ENCODE measurements around the gene TFPT. TPM values are rescaled to one million over a fixed set of nuclear protein-coding genes. Genes with fewer than 3 reads are reported as not detected.

Gene TFPT
- total and polyA plus RNA-seq, 2 donors (not counting 1 experiment from before 2014, with no cell fraction given), result 9.0 to 19.2 TPM

DNA sequence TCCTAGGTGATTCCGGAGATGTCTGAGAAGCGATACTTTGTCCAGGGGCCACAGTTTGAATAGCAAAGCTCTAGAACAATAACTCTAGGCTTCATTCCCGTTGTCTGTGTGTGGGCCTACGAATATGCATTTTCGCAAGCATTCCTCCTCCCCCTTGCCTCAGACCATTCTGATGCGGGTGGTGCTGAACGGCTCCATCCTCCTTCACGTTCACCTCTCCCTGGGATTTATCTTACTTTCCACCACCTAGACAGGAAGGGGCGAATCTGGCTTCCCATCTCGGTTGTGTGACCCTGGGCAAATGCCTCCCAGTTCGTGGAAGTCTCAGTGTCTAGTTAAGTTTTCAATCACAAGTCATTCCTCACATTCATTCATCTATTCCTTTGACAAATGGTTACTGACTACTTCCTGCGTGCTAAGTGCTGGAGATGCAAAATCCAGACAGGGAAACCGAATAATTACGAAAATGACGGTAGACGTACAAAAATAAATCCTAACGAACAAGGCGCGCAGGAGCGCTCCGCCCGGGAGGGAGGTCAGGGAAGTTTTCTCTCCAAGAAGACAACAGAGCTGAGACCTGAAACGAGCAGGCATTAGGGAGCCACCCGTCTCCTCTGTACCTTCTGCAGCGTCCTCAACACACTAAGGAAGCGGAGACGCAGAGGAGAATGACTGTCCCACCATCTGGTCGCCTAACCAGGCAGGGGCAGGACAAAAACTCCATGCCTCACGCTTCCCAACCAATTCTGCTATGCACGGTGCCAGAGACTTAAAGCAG lies 20.8 kb upstream of the TFPT start:
- Histone ChIP-seq H3K4me1 (ENCODE audit: control insufficient read depth, extremely low read depth, insufficient read depth, low read length) (peaks cover 11% of the 10 kb centered on the region), H3K79me2 (ENCODE audit: control insufficient read depth, insufficient read depth, low read length) (peaks cover 36% of the 10 kb centered on the region), H3K9ac (ENCODE audit: insufficient read depth, low read length) (no peak overlapping the region), H4K20me1 (ENCODE audit: control insufficient read depth, extremely low read depth, insufficient read depth, low read length) (no peaks in the 10 kb centered on the region), H3K9me3 (ENCODE audit: control insufficient read depth, insufficient read depth, low read depth, low read length) (no peaks in the 10 kb centered on the region), H3K27me3 (ENCODE audit: control insufficient read depth, insufficient read depth, low read length) (no peaks in the 10 kb centered on the region), H3K4me2 (ENCODE audit: extremely low read depth, insufficient read depth, low read length) (peak overlapping the region; percentile 99), H3K27ac (ENCODE audit: insufficient read depth, low read length) (peak overlapping the region; percentile 18), H3K36me3 (ENCODE audit: control insufficient read depth, insufficient read depth, low read length) (peaks cover 4% of the 10 kb centered on the region), H2AFZ (ENCODE audit: low read length) (peak overlapping the region; percentile 95), H3K4me3 (replicated peaks in 1 of 4; ENCODE audit: control extremely low read depth in 1 of 4, insufficient read depth in 1 of 4, low read depth in 3 of 4, low read length in 4 of 4) (peak overlapping the region; percentile 58 to 84 (median 74))
- peak; percentile 7 to 14 for DNase-seq (ENCODE audit: low read depth in 2 of 2)
- TF ChIP-seq, protein P1, sequence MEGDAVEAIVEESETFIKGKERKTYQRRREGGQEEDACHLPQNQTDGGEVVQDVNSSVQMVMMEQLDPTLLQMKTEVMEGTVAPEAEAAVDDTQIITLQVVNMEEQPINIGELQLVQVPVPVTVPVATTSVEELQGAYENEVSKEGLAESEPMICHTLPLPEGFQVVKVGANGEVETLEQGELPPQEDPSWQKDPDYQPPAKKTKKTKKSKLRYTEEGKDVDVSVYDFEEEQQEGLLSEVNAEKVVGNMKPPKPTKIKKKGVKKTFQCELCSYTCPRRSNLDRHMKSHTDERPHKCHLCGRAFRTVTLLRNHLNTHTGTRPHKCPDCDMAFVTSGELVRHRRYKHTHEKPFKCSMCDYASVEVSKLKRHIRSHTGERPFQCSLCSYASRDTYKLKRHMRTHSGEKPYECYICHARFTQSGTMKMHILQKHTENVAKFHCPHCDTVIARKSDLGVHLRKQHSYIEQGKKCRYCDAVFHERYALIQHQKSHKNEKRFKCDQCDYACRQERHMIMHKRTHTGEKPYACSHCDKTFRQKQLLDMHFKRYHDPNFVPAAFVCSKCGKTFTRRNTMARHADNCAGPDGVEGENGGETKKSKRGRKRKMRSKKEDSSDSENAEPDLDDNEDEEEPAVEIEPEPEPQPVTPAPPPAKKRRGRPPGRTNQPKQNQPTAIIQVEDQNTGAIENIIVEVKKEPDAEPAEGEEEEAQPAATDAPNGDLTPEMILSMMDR (conservative IDR thresholded peaks at IDR 0.05 in 1 of 2, IDR thresholded peaks at IDR 0.05 in 1 of 2; ENCODE audit: low read depth in 1 of 2, low read length in 2 of 2), result no peak
- no peak for TF ChIP-seq EZH2 (IDR thresholded peaks at IDR 0.05; ENCODE audit: low read length, missing control alignments)

DNA sequence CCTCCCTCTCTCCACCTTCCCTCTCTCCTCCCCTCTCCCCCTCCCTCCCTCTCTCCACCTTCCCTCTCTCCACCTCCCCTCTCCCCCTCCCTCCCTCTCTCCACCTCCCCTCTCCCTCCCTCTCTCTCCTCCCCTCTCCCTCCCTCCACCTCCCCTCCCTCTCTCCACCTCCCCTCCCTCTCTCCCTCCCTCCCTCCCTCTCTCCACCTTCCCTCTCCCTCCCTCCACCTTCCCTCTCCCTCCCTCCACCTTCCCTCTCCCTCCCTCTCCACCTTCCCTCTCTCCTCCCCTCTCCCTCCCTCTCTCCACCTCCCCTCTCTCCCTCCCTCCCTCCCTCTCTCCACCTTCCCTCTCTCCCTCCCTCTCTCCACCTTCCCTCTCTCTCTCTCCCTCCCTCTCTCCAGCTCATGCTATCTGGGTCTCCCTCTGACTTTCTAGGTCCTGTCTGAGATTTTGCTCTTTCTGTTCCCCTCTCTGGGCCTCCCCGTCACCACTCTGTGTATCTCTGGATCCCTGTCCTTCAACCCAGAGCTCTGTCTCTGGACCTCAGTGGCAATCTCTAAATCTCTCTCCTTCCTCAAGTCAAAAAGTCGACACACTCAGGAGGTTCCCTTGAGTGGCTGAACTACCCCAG lies 18.6 kb upstream of the TFPT start:
- Histone ChIP-seq H3K79me2 (ENCODE audit: control insufficient read depth, insufficient read depth, low read length) (peaks cover 14% of the 10 kb centered on the region), H3K27me3 (ENCODE audit: control insufficient read depth, insufficient read depth, low read length) (no peaks in the 10 kb centered on the region), H2AFZ (ENCODE audit: low read length) (no peak overlapping the region), H3K9me3 (ENCODE audit: control insufficient read depth, insufficient read depth, low read depth, low read length) (no peaks in the 10 kb centered on the region), H3K9ac (ENCODE audit: insufficient read depth, low read length) (no peak overlapping the region), H3K4me3 (replicated peaks in 1 of 4; ENCODE audit: control extremely low read depth in 1 of 4, insufficient read depth in 1 of 4, low read depth in 3 of 4, low read length in 4 of 4) (no peak overlapping the region), H3K36me3 (ENCODE audit: control insufficient read depth, insufficient read depth, low read length) (peaks cover 8% of the 10 kb centered on the region), H3K4me1 (ENCODE audit: control insufficient read depth, extremely low read depth, insufficient read depth, low read length) (peaks cover 6% of the 10 kb centered on the region), H3K27ac (ENCODE audit: insufficient read depth, low read length) (no peak overlapping the region), H4K20me1 (ENCODE audit: control insufficient read depth, extremely low read depth, insufficient read depth, low read length) (no peaks in the 10 kb centered on the region), H3K4me2 (ENCODE audit: extremely low read depth, insufficient read depth, low read length) (no peak overlapping the region)
- TF ChIP-seq EZH2 (IDR thresholded peaks at IDR 0.05; ENCODE audit: low read length, missing control alignments), result no peak
- TF ChIP-seq, protein P1 (conservative IDR thresholded peaks at IDR 0.05 in 1 of 2, IDR thresholded peaks at IDR 0.05 in 1 of 2; ENCODE audit: low read depth in 1 of 2, low read length in 2 of 2), result no peak
- no peak for DNase-seq (ENCODE audit: low read depth in 2 of 2)

DNA sequence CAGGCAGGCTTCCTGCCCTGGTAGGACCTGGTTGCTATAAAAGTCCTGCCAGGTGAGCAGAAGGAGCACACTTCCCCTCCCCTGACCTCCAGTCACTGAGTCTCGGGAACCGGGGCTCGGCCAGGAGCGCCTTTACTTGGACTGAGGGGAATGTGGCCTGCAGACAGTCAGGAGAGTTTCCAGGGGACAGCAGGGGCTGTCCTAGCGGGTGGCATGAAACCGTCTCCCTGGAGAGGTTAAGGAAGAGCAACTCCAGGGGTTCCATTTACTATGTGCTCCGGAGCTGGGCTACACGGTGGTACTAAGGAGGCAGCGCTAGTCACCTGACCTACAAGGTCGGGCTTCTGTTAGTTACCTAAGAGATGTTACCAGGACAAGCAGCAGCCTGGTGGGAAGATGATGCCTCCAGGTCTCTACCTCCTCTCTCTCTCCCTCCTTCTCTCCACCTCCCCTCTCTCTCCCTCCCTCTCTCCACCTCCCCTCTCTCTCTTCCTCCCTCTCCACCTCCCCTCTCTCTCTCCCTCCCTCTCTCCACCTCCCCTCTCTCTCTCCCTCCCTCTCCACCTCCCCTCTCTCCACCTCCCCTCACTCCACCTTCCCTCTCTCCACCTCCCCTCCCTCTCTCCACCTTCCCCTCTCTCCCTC lies 18.0 kb upstream of the TFPT start:
- no peaks in the 10 kb centered on the region for H3K27me3 ChIP-seq (ENCODE audit: control insufficient read depth, insufficient read depth, low read length)
- DNase-seq (ENCODE audit: low read depth in 2 of 2), result peak in 1 of 2 donors; percentile 53
- no peak overlapping the region for H2AFZ ChIP-seq (ENCODE audit: low read length)
- no peak overlapping the region for H3K9ac ChIP-seq (ENCODE audit: insufficient read depth, low read length)
- no peak overlapping the region for H3K27ac ChIP-seq (ENCODE audit: insufficient read depth, low read length)
- peaks cover 4% of the 10 kb centered on the region for H3K4me1 ChIP-seq (ENCODE audit: control insufficient read depth, extremely low read depth, insufficient read depth, low read length)
- no peaks in the 10 kb centered on the region for H3K9me3 ChIP-seq (ENCODE audit: control insufficient read depth, insufficient read depth, low read depth, low read length)
- peaks cover 13% of the 10 kb centered on the region for H3K36me3 ChIP-seq (ENCODE audit: control insufficient read depth, insufficient read depth, low read length)
- no peak overlapping the region for H3K4me2 ChIP-seq (ENCODE audit: extremely low read depth, insufficient read depth, low read length)
- TF ChIP-seq, protein P1 (conservative IDR thresholded peaks at IDR 0.05 in 1 of 2, IDR thresholded peaks at IDR 0.05 in 1 of 2; ENCODE audit: low read depth in 1 of 2, low read length in 2 of 2), result no peak
- no peak for TF ChIP-seq EZH2 (IDR thresholded peaks at IDR 0.05; ENCODE audit: low read length, missing control alignments)
- no peak overlapping the region for H3K4me3 ChIP-seq (replicated peaks in 1 of 4; ENCODE audit: control extremely low read depth in 1 of 4, insufficient read depth in 1 of 4, low read depth in 3 of 4, low read length in 4 of 4)
- peaks cover 7% of the 10 kb centered on the region for H3K79me2 ChIP-seq (ENCODE audit: control insufficient read depth, insufficient read depth, low read length)
- no peaks in the 10 kb centered on the region for H4K20me1 ChIP-seq (ENCODE audit: control insufficient read depth, extremely low read depth, insufficient read depth, low read length)
